DND-41 (cell line): ENCODE results near the gene BBS1.

Experiments
- EZH2 ChIP-seq: IDR thresholded peaks from 3 replicates; pipeline ENCODE4 v1.6.1; 2012; ENCODE audit warnings: borderline replicate concordance, low read depth, mild to moderate bottlenecking, moderate library complexity, low read length, inconsistent platforms; ENCODE audit not compliant: severe bottlenecking
- TF ChIP-seq, protein P1 (sequence below): IDR thresholded peaks from 2 replicates; pipeline ENCODE4 v1.5.1; 2012; ENCODE audit warnings: borderline replicate concordance, low read length, moderate library complexity, mild to moderate bottlenecking; ENCODE audit not compliant: poor library complexity, severe bottlenecking; ENCODE audit errors: extremely low read depth

DNA sequence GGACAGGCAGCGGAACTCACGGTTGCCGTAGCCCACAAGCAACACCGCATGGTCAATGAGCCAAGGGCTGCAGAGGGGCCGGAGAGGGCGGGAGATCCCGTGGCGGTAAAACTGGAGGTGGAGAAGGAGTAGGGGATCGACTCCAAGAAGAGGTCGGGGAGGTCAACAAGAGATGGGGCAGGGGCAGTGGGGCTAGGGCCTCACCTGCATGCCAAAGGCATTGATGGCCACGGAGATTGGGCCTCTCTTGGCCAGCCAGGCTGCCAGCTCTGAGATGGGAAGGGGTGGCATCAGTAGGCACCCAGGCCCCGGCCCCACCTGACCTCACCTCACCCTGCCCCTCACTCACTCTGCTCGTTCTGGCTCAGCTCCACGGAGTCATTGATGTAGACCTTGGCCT, 54.1 kb downstream of the BBS1 start:
- TF ChIP-seq, protein P1, sequence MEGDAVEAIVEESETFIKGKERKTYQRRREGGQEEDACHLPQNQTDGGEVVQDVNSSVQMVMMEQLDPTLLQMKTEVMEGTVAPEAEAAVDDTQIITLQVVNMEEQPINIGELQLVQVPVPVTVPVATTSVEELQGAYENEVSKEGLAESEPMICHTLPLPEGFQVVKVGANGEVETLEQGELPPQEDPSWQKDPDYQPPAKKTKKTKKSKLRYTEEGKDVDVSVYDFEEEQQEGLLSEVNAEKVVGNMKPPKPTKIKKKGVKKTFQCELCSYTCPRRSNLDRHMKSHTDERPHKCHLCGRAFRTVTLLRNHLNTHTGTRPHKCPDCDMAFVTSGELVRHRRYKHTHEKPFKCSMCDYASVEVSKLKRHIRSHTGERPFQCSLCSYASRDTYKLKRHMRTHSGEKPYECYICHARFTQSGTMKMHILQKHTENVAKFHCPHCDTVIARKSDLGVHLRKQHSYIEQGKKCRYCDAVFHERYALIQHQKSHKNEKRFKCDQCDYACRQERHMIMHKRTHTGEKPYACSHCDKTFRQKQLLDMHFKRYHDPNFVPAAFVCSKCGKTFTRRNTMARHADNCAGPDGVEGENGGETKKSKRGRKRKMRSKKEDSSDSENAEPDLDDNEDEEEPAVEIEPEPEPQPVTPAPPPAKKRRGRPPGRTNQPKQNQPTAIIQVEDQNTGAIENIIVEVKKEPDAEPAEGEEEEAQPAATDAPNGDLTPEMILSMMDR, result no peak
- TF ChIP-seq EZH2, result no peak
